BJ (cell line): ENCODE measurements around the gene THAP10. TPM values are rescaled to one million over a fixed set of nuclear protein-coding genes. Genes with fewer than 3 reads are reported as not detected.

Experiments
- CTCF ChIA-PET: fragments of 350-600 bp; formaldehyde crosslinking; extraction: SDS; loops from one replicate; lab custom pipeline; 2021; ENCODE audit warnings: antibody characterized with exemption, inconsistent platforms; lab: Yijun Ruan, JAX
- POLR2A ChIA-PET: fragments of 300-600 bp; sonication (Branson Sonifier 250); formaldehyde crosslinking; extraction: SDS; loops from one replicate; lab custom pipeline; 2021; ENCODE audit warnings: antibody characterized with exemption; lab: Charles Lee
- DNase-seq: peaks from one replicate; pipeline ENCODE4 v3.0.0-alpha.2; 2011; ENCODE audit warnings: low read depth
- H3K27me3 ChIP-seq: 2 replicates; pipeline ENCODE4 v1.6.0; 2011; ENCODE audit warnings: low read length; ENCODE audit not compliant: control insufficient read depth, insufficient read depth
- H3K36me3 ChIP-seq: 2 replicates; pipeline ENCODE4 v1.5.1; 2011; ENCODE audit warnings: low read length; ENCODE audit not compliant: control insufficient read depth, insufficient read depth
- H3K4me3 ChIP-seq: 2 replicates; pipeline ENCODE4 v1.5.1; 2011; ENCODE audit warnings: low read depth, mild to moderate bottlenecking, control low read depth, low read length
- CTCF ChIP-seq: IDR thresholded peaks from 2 replicates; pipeline ENCODE4 v1.5.1; 2011; ENCODE audit warnings: low read depth, mild to moderate bottlenecking, control low read depth, inconsistent platforms, low read length, moderate library complexity; ENCODE audit not compliant: insufficient read depth
- polyA plus RNA-seq: library from polyadenylated mRNA; depleted of rRNA; stranded (reverse); fragments of >200 nt; gene quantifications from 2 replicates; pipeline ENCODE4 v1.2.3, GENCODE V29; 2011

Gene THAP10
- polyA plus RNA-seq, 1 experiment: 2.8 TPM

- ChIA-PET POLR2A (no interaction called here), CTCF (interaction anchor here (0.7 to 3.8 kb wide), 9 partner anchors 8 to 72 kb away, joined by 3 to 43 read pairs (median 6); partner anchors contain the start of gene LARP6)
- Histone ChIP-seq H3K27me3 (no peaks in the 10 kb centered on the region), H3K4me3 (no peak overlapping the region), H3K36me3 (no peaks in the 10 kb centered on the region)
- TF ChIP-seq CTCF: no peak
- DNase-seq: no peak
These were observed 22.2 kb downstream of the THAP10 start for GRCh38 chr15:70870051-70870450.

GRCh38 chr15:70869346-70869745 lies 22.9 kb downstream of the THAP10 start:
- no peak for TF ChIP-seq CTCF
- DNase-seq: no peak
- Histone ChIP-seq H3K36me3 (no peaks in the 10 kb centered on the region), H3K4me3 (no peak overlapping the region), H3K27me3 (no peaks in the 10 kb centered on the region)
- CTCF ChIA-PET: interaction anchor here (0.7 to 3.8 kb wide), 11 partner anchors 9 to 189 kb away, joined by 3 to 43 read pairs (median 4); partner anchors contain the start of gene LARP6
- POLR2A ChIA-PET: no interaction called here

GRCh38 chr15:70867911-70868467 lies 24.2 kb downstream of the THAP10 start:
- H3K27me3 ChIP-seq: no peaks in the 10 kb centered on the region
- TF ChIP-seq CTCF: no peak
- POLR2A ChIA-PET: no interaction called here
- CTCF ChIA-PET: interaction anchor here (2.7 to 3.8 kb wide), 3 partner anchors 11 to 43 kb away, joined by 8 to 43 read pairs (median 14); no protein-coding TSS in a partner anchor
- H3K4me3 ChIP-seq: no peak overlapping the region
- no peak for DNase-seq
- no peaks in the 10 kb centered on the region for H3K36me3 ChIP-seq

- no peaks in the 10 kb centered on the region for H3K27me3 ChIP-seq
- POLR2A ChIA-PET: no interaction called here
- TF ChIP-seq CTCF: no peak
- H3K36me3 ChIP-seq: no peaks in the 10 kb centered on the region
- CTCF ChIA-PET: interaction anchor here (2.7 kb wide), 1 partner anchor 11 kb away, joined by 14 read pairs; no protein-coding TSS in a partner anchor
- no peak overlapping the region for H3K4me3 ChIP-seq
- DNase-seq: no peak
These were observed 25.1 kb downstream of the THAP10 start for GRCh38 chr15:70866982-70867641.

GRCh38 chr15:70863450-70864218 lies 28.6 kb downstream of the THAP10 start:
- Histone ChIP-seq H3K4me3 (no peak overlapping the region), H3K27me3 (no peaks in the 10 kb centered on the region), H3K36me3 (no peaks in the 10 kb centered on the region)
- ChIA-PET POLR2A (interaction anchor here (1.1 kb wide), 1 partner anchor 11 kb away, joined by 5 read pairs; no protein-coding TSS in a partner anchor), CTCF (interaction anchor here (1.5 to 2.9 kb wide), 5 partner anchors 10 to 52 kb away, joined by 3 to 14 read pairs (median 8); partner anchors contain the start of gene LARP6)
- no peak for TF ChIP-seq CTCF
- DNase-seq: no peak
